HG03135 (cell line): ENCODE measurements around the gene PACSIN1.

Experiments used
- ATAC-seq: cut with Tn5 transposase; IDR thresholded peaks from one replicate; pipeline ENCODE4 v1.9.1; 2021; ENCODE audit warnings: mild to moderate bottlenecking, moderate library complexity; ENCODE audit not compliant: unreplicated experiment

PACSIN1 gene

GRCh38 chr6:34560366-34561226, 94.7 kb downstream of the PACSIN1 start:
- no peak for ATAC-seq

DNA sequence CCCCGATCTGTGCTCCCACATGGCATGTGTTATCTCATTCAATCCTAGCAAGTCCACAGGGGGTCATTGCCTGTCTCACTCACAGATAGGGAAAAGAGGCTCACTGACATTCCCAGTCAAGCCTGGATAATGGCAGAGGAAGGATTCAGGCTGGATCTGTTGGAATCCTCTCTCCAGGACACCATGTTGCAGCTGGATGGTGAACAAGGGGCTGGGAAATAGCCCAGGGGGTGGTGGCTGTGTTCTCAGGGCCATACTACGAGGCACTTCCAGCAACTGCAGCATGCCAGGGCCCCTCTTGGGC, 95.3 kb downstream of the PACSIN1 start:
- no peak for ATAC-seq

GRCh38 chr6:34562350-34562749, 96.5 kb downstream of the PACSIN1 start:
- no peak for ATAC-seq

- no peak for ATAC-seq
Measured at GRCh38 chr6:34562861-34563512, 97.1 kb downstream of the PACSIN1 start.

GRCh38 chr6:34563513-34563870, 97.6 kb downstream of the PACSIN1 start:
- ATAC-seq, result no peak

DNA sequence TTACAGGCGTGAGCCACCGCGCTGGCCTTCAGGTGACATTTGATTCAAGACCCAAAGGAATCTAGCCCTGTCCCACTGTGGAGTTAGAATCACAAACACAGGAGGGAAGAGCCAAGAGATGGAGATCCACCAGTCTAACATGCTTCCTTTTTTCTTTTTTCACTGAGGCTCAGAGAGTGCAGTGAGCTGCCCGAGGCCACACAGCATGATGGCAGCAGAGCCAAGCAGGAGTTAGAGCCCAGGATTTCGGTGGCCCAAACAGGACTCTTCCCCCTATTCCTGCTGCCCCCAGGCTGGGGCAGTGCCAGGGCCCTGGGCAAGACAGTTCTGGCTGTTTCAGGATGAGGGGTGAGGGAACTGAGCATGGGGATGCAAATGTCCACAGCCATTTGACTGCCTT, 98.3 kb downstream of the PACSIN1 start:
- no peak for ATAC-seq

DNA sequence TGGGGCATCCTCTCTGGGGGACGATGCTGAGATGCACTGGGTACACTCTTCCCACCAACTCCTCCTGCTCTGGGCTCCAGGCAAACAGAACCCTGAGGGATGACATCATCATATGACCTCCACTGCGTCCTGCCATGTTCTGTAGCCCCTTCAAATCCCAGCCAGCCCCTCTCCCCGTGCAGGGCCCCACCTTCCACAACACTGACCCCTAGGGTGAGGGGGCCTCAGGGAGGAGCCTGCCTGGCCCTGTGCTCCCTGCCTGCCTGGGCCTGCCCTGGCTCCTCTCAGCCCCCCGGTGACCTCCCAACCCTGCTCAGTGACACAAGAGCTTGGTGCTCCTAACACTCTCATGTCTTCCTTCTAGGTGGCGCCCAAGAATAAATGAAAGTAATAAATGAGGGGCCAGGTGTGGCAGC, 99.9 kb downstream of the PACSIN1 start:
- no peak for ATAC-seq

DNA sequence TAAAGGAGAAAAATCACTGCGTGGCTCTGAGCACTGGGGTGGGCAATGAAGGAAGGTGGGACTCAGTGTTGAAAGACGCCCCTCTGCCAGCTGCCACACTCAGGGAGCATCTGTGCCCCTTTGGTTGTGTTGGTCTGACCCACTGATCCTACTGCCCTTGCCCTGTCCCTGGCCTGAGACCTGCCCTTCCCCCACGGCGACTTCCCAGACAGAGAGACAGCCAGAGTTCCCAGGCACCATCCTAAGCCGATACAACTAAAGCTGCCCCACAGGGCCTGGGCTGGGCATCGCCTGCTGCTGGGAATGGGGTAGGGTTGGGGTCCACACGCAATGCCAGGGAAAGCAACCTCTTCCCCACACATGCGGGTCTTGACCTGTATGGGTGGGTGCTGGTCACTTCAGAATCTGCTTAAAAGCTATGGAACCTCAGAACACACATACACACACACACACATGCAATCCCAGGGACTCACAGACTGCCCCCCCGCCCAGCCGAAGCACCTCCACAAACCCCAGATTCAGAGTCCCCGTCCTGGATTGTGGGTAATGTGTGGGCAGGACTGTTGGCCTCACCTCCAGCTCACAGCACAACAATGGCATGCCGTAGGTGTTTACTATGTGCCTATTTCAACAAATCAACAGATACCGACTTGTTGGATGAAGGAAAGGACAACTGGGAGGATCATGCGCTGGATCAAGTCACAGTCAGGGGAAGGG, 101.1 kb downstream of the PACSIN1 start:
- no peak for ATAC-seq

- no peak for ATAC-seq
Measured at GRCh38 chr6:34568341-34569201, 102.7 kb downstream of the PACSIN1 start.

DNA sequence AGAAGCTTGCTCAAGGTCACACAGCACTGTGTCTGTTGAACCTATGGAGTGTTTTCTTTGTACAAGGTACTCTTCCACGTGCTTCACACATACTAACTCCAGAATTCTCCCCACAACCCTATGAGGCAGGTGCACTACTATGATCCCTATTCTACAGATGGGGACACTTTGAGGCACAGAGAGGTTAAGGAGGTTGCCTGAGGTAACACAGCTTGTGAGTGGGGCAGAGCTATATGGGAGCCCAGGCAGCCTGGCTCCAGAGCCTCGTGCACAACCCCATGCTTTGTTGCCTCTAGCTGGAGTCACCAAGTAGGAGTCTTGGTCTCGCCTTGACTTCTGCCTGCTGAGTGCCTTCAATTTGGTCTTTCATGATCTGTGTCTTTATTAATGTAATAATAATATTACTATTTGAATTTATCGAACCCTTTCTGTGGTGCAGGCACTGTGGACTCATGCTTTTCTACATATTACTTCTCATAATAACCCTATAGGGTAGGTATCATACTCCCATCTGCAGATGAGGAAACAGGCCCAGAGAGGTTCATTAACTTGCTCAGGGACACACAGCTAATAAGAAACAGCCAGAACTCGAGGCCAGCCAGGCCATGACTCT, 103.6 kb downstream of the PACSIN1 start:
- no peak for ATAC-seq

DNA sequence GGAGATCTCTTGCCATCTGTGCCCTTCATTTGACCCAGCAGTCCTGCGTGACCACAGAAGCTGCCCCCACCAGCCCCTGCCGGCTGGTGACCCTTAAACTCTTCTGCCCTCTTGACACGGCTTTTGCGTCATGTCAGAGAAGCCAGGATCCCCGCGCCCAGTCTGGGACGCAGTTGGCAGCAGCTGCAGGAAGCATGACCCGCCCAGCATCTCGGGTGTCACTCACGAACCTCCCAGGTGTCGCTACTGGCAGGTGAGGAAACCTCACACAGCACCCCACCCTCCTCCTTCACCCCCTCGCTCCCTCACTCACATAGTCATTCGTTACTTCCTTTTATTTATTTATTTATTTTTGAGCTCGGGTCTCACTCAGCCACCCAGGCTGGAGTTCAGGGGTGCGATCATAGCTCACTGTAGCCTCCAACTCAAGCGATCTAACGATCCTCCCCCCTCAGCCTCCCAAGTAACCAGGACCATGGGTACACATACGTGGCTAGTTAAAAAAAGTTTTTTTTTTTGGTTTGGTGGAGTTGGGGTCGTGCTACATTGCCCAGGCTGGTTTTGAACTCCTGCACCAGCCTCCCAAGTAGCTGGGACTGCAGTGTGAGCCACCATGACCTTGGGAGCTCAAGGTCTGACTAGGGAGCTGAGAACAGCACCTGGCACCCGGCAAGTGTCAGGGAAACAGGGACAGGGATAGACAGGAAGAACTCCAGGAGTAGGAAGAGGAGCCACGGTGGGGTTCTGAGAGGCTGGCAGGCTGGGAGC, 104.4 kb downstream of the PACSIN1 start:
- no peak for ATAC-seq

GRCh38 chr6:34571388-34571787, 105.5 kb downstream of the PACSIN1 start:
- ATAC-seq, result no peak

DNA sequence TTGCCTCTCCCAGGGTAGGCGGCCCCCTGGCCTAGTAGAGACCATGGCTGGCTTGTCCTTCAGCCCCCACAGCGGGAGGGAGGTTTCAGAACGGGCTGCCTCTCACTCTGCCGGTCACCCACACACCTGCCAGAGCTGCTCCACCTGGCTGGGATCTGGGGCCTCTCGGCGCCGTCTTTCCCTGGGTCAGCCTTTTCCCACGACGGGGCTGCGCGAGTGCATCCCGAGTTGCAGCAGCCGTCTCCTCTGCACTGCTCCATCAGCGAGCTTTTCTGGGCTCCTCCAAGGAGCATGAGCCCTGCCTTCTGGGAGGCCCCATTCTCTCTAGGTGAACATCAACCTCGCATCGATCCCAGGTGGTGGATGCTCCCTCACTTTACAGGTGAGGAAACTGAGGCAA, 106.1 kb downstream of the PACSIN1 start:
- ATAC-seq, result no peak

GRCh38 chr6:34572585-34572984, 106.7 kb downstream of the PACSIN1 start:
- ATAC-seq, result no peak

DNA sequence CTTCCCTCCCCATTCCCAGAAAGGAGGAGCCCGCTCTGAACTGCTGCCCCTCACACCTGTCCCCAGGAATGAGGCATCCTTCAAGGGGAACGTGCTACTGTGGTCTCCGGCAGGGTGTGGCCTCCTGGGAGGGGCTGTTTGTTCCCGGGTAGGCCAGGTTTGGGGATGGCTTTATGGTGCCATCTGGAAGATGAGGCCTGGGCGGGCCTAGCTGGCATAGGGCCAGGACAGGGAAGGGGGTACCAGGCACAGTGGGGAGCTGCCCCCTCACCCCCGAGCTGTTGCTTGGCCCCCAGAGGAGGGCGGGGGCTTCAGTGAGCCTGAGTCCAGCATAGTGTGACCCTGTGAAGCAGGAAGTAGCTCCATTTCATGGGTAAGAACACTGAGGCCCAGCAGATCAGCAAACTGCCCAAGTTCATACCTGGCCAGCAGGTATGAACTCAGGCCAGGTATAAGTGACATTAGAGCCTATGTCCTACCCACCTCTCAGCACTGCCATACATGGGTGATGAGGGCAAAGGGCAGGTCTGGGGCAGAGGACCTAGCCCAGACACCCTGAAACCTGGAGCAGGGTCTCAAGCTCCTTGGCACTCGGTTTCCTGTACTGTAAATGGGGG, 107.8 kb downstream of the PACSIN1 start:
- ATAC-seq, result no peak

DNA sequence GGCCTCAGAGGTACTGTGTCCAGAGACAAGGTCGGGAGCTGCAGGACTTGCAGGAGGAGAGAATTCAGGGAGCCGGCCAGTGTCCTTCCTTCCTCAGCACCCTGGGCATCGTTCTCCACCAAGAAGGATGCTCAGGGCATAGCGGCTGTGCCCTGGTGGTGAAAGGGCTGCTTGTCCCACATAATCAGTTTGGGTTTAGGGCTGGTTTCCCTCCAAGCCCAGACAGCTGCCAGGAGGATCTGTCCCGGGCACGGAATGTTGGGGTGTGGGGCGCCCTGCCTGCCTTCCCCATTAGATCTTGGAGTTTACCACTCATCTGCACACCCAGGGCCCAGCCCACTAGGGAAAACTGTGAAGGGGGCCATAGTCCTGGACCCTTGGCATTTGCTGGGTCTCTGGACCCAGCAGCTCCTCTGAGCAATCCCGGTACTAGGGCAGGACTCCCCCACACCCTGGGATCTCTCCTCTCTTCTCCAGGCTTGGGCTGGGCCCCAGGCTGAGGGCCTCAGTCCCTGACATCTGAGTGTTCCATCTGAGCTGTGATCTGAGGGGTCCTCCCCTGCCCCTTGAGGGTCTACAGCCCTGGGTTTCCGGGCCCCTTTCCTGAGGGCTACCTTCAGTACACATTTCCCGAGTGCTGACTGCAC, 108.9 kb downstream of the PACSIN1 start:
- no peak for ATAC-seq

DNA sequence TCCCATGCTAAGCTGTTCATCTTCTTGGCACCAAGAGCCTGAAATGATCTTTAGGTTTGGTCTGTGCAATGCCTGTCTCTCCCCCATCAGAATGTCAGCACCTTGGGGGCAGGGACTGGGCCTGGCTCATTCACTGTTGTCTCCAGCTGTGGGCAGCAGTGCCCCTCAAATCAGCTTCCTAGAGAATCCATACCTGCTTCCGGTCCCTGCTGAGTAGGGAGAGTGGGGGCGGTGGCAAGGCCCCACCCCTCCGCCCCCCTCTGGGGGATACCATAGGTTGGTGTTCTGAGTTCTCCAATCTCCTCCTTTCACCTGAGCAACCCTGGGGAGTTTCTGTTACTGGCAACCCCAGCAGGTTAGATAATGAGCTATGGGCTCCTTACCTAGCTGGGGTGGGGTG, 109.5 kb downstream of the PACSIN1 start:
- ATAC-seq, result no peak

DNA sequence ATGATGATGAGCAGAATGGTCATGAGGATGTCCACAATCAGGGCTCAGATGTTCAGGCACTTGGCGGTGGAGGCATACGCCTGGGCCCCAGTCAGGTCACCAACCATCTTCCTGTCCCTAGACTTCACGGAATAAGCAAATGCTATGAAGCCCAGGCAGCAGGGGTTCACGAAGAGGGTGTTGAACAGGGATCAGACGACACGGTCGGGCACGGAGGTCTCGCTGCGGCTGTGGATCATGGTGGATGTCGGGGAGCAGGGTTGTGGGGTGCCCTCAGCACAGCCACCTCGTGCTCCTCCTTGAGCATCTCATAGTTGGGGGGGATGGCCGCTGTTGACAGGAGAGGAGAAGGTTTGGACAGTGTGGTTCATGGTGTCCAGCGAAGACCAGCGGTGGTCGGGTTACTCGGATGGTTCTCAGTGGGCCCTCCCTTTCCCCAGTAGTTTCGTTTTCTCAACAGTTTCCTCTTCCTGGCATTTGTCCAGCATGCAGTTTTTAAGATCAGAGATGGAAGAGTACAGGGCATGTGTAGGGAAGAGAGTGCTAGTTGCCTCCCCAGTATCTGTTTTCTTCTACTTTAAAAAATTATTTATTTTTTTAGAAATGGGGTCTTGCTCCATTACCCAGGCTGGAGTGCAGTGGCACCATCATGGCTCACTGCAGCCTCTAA, 110.5 kb downstream of the PACSIN1 start:
- ATAC-seq, result no peak
